AG09319 (cell line): ENCODE measurements around the gene AKIP1.

ENCODE experiments used
- DNase-seq: peaks from one replicate; pipeline ENCODE4 v3.0.0-alpha.2; 2010; ENCODE audit warnings: low read depth; ENCODE audit errors: extremely low read depth
- TF ChIP-seq, protein P1 (sequence below): IDR thresholded peaks from 2 replicates; pipeline ENCODE4 v1.5.1; 2011; ENCODE audit warnings: low read depth, mild to moderate bottlenecking, inconsistent platforms, low read length, moderate library complexity

The AKIP1 gene

DNA sequence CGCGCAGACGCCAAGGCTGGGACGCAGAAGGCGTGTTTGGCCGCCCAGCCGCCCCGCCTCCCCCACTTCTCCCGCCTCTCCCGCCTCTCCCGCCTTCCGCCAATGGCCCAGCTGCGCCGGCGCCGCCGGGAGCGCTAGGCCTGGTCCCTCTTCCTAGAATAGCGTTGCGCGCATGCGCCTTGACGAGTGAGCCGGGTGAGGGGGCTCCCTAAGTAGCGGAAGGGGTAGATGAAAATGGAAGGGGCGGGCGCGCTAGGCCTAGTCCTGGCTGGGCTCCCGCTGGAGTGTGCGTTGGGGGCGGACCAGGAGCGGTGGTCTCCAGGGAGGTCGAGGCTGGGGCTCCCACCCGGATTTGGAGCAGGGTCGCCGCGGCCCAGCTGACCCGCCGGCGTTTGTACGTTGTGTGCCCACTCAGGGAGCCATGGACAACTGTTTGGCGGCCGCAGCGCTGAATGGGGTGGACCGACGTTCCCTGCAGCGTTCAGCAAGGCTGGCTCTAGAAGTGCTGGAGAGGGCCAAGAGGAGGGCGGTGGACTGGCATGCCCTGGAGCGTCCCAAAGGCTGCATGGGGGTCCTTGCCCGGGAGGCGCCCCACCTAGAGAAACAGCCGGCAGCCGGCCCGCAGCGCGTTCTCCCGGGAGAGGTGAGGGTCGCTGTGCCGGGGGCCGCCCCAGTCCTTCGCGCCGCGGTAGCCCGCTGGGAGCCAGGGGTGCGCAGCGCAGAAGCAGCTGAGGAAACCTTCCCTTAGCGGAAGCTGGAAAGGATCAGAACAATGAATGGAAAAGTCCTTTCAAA, at the start of gene AKIP1:
TSS of gene AKIP1 (plus strand) at position 161 of the 795 bp plus-strand sequence. CDS start at position 422, 261 bp downstream.
- TF ChIP-seq, protein P1, sequence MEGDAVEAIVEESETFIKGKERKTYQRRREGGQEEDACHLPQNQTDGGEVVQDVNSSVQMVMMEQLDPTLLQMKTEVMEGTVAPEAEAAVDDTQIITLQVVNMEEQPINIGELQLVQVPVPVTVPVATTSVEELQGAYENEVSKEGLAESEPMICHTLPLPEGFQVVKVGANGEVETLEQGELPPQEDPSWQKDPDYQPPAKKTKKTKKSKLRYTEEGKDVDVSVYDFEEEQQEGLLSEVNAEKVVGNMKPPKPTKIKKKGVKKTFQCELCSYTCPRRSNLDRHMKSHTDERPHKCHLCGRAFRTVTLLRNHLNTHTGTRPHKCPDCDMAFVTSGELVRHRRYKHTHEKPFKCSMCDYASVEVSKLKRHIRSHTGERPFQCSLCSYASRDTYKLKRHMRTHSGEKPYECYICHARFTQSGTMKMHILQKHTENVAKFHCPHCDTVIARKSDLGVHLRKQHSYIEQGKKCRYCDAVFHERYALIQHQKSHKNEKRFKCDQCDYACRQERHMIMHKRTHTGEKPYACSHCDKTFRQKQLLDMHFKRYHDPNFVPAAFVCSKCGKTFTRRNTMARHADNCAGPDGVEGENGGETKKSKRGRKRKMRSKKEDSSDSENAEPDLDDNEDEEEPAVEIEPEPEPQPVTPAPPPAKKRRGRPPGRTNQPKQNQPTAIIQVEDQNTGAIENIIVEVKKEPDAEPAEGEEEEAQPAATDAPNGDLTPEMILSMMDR = no peak
- DNase-seq = peak; percentile 85

- TF ChIP-seq, protein P1 = no peak
- no peak for DNase-seq
These were observed 47.2 kb upstream of the AKIP1 start for GRCh38 chr11:8863838-8864237.

- no peak for DNase-seq
- TF ChIP-seq, protein P1 = no peak
These were observed 45.7 kb upstream of the AKIP1 start for GRCh38 chr11:8865304-8865703.

DNA sequence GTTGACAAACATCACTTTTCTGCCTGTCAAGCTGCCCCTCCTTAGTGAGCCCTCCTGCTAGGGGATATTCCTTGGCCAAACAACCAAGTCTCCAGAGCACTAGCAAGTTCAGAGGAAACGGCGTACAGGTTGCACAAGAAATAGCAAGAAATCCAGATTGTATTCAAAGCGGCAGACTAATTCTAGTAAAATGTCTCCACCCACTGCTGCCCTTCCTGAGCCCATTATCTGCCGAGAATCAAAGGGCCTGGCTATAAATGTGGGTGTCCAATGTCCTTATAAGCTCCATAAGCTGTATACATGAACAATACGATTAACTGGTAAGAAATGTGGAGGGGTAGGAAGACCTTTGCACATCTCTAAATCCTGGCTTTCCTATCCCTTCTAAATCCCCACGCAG, 44.0 kb upstream of the AKIP1 start:
- TF ChIP-seq, protein P1 = no peak
- DNase-seq = no peak

GRCh38 chr11:8867931-8868631, 42.9 kb upstream of the AKIP1 start:
- DNase-seq = no peak
- TF ChIP-seq, protein P1 = no peak

DNA sequence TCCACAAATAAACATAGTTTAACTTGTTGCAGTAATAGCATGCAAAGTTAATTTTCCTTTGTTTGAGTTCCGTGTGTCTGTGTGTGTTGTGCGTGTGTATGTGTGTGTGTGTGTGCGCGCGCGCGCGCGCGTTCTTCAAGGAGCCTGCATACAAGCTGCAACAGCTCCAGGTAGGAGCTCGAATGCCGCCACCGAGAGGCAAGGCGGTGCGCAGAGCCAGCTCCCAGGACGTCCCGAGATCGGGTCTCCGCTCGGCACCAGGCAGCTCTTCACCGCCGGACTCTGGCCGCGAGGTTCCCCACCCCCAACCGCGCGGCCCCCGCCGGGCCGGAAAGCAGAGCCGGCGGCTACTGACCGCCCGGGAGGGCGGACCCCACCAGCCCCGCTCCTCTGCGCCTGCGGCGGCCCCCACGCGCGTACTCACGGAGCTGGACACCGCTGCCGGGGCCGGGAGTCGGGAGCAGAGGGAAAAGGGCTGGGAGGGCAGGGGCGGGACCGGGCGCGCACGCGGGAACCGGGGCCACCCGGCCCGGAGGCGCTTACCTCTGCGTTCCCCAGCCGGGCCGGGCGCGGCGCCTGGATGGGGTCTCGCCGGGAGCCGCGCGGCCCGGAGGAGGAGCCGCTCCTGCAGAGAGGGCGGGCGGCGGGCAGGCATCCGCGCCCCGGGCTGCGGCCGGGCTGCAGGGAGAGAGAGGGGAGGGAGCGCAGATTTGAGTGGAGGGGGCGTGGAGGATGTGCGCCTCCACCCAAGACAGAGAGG, 40.4 kb upstream of the AKIP1 start:
- peak; percentile 48 for DNase-seq
- TF ChIP-seq, protein P1 = no peak; the same call in 1 of the 2 replicates
